Liver (tissue), 3 donors: ENCODE data around the gene SIPA1L3.

ENCODE experiments used
- EGR1 ChIP-seq, 2 donors: IDR thresholded peaks; 2 replicates each; pipeline ENCODE4 v1.6.1; 2016 to 2018; ENCODE audit warnings: antibody characterized with exemption in 2 of 2, low read depth in 2 of 2
- FOXA1 ChIP-seq: IDR thresholded peaks from 2 replicates; pipeline ENCODE4 v1.6.1; 2016; ENCODE audit warnings: antibody characterized with exemption
- JUND ChIP-seq, 2 donors: IDR thresholded peaks; 2 replicates each; pipeline ENCODE4 v1.6.1; 2016; ENCODE audit warnings: antibody characterized with exemption in 2 of 2
- RXRA ChIP-seq, 2 donors: IDR thresholded peaks; 2 replicates each; pipeline ENCODE4 v1.6.1; 2017 to 2018; ENCODE audit warnings: antibody characterized with exemption in 2 of 2, mild to moderate bottlenecking in 1 of 2
- SP1 ChIP-seq: IDR thresholded peaks from 2 replicates; pipeline ENCODE4 v1.6.1; 2018; ENCODE audit warnings: antibody characterized with exemption, mild to moderate bottlenecking
- TF ChIP-seq, protein P1 (sequence below): fragments of 150-350 bp; IDR thresholded peaks from 2 replicates; pipeline ENCODE4 v1.5.1; 2017; ENCODE audit warnings: improper control_type of control experiment, low read depth, low read length; ENCODE audit not compliant: missing input control
- TF ChIP-seq, protein P2 (sequence below): IDR thresholded peaks from 2 replicates; pipeline ENCODE4 v1.6.1; 2016; ENCODE audit warnings: antibody characterized with exemption
- TF ChIP-seq, protein P3 (sequence below): IDR thresholded peaks from 2 replicates; pipeline ENCODE4 v1.6.1; 2016; ENCODE audit warnings: antibody characterized with exemption
- donor health status: healthy.
- donor health status: healthy.

DNA sequence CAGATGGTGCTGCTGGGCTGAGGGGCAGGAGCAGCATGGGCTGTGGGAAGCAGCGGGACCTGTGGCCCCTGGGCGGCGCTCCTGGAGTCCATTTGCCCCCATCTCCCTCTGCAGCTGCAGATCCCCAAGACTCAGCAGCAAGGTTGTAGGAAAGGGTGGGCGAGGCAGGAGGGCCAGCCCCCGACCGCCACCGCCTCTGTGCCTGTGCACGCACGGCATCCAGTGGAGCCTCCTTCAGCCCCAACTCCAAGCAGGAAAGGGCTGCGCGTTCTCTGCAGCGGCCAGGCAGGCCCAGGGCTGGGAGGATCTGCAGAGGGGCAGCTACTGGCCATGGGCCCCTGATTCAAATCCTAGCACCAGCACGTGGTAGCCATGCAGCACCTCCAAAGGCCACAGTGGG lies 296.2 kb downstream of the SIPA1L3 start:
- TF ChIP-seq, protein P1, sequence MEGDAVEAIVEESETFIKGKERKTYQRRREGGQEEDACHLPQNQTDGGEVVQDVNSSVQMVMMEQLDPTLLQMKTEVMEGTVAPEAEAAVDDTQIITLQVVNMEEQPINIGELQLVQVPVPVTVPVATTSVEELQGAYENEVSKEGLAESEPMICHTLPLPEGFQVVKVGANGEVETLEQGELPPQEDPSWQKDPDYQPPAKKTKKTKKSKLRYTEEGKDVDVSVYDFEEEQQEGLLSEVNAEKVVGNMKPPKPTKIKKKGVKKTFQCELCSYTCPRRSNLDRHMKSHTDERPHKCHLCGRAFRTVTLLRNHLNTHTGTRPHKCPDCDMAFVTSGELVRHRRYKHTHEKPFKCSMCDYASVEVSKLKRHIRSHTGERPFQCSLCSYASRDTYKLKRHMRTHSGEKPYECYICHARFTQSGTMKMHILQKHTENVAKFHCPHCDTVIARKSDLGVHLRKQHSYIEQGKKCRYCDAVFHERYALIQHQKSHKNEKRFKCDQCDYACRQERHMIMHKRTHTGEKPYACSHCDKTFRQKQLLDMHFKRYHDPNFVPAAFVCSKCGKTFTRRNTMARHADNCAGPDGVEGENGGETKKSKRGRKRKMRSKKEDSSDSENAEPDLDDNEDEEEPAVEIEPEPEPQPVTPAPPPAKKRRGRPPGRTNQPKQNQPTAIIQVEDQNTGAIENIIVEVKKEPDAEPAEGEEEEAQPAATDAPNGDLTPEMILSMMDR = no peak
- TF ChIP-seq, protein P2, sequence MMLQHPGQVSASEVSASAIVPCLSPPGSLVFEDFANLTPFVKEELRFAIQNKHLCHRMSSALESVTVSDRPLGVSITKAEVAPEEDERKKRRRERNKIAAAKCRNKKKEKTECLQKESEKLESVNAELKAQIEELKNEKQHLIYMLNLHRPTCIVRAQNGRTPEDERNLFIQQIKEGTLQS = no peak
- TF ChIP-seq, protein P3, sequence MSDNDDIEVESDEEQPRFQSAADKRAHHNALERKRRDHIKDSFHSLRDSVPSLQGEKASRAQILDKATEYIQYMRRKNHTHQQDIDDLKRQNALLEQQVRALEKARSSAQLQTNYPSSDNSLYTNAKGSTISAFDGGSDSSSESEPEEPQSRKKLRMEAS = no peak
- TF ChIP-seq JUND (IDR thresholded peaks at IDR 0.05) (no peak), RXRA (IDR thresholded peaks at IDR 0.05) (no peak), SP1 (no peak), EGR1 (IDR thresholded peaks at IDR 0.05; ENCODE audit: low read depth in 2 of 2) (no peak), FOXA1 (no peak)
